ENCODE measurements around the gene SH2D3A. TPM values are rescaled to one million over a fixed set of nuclear protein-coding genes. Genes with fewer than 3 reads are reported as not detected.
A peak's percentile ranks its signal among the peaks of the same experiment; 100 is the strongest.
"Not testable (repeated sequence)": the region's sequence is repeated elsewhere in the genome, so short reads cannot be mapped to it uniquely, and the experiment has no call there.

The SH2D3A gene
- total and polyA plus RNA-seq, 7 donors = 0.66 to 42.7 (median 26.9) TPM; not detected in 3

DNA sequence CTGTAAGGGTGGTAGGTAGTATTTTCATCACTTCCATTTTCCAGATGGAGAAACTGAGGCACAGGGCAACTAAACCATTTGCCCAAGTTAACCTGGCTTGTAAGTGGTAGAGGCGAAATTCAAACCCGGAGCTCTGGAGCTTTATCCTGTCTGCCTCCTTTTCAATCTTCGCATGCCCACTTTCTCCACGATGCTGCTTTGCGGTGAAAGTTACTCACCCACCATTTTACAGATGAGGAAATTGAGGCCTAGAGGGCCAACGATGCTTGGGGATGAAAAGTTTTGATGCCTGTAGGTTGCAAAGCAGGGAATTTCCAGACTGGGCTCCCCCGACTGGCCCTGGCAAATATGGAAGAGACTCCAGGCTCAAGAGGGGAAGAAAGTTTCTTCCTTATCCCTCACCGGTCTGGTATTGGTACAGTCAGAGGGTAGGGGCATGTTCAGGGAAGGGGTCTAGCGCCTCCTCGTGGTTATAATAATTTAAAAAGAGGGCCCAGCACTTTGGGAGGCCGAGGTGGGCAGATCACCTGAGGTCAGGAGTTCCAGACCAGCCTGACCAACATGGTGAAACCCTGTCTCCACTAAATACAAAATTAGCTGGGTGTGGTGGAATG, 1.9 kb upstream of the SH2D3A start:
- Histone ChIP-seq H3K36me3 (no peaks in the 10 kb centered on the region), H3K4me3 (no peak overlapping the region), H3K27ac (no peak overlapping the region), H3K4me1 (peaks cover 0 to 11% (median 10%) of the 10 kb centered on the region in 4 donors), H3K9me3 (no peaks in the 10 kb centered on the region), H3K27me3 (peaks cover 20 to 57% (median 47%) of the 10 kb centered on the region in 3 donors)
- TF ChIP-seq CTCF (IDR thresholded peaks at IDR 0.05) (peak in 1 of 4 experiments; percentile 25), POLR2A (IDR thresholded peaks at IDR 0.05) (no peak)
- intact Hi-C loops (cut with DNase I) = no loop called here
- WGBS, 2 donors = 57 to 69% methylated on average over 11 of the region's 11 CpGs
- no peak for DNase-seq

GRCh38 chr19:6768236-6768785, 1.1 kb upstream of the SH2D3A start:
- no peak overlapping the region for H3K4me3 ChIP-seq
- TF ChIP-seq EP300 (IDR thresholded peaks at IDR 0.05) (no peak), CTCF (IDR thresholded peaks at IDR 0.05) (no peak), POLR2AphosphoS5 (IDR thresholded peaks at IDR 0.05) (no peak), POLR2A (IDR thresholded peaks at IDR 0.05) (no peak)
- no peaks in the 10 kb centered on the region for H3K9me3 ChIP-seq
- H3K27me3 ChIP-seq = peaks cover 20 to 59% (median 47%) of the 10 kb centered on the region in 3 donors
- intact Hi-C loops (cut with DNase I) = no loop called here
- H3K27ac ChIP-seq = peak overlapping the region in 1 of 4 donors; percentile 20
- no peaks in the 10 kb centered on the region for H3K36me3 ChIP-seq
- no peak for DNase-seq
- H3K4me1 ChIP-seq = peaks cover 0 to 11% (median 10%) of the 10 kb centered on the region in 4 donors
- WGBS, 2 donors = 45 to 47% methylated on average over 8 of the region's 8 CpGs

DNA sequence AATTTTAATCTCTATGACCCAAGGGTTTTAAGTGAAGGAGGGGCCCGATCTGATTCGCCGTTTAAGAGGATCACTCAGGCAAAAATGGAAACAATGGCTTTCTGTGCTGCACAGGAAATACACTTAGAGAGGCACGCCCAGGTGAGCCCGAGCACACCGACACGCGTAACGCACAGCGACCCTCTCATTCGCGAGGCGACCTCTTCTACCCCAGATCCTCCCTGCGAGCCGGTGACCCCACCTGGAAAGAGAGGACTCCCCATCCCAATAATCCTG, 216 bp downstream of the SH2D3A start:
- no peaks in the 10 kb centered on the region for H3K36me3 ChIP-seq
- H3K4me1 ChIP-seq = peaks cover 0 to 11% (median 10%) of the 10 kb centered on the region in 4 donors
- H3K27ac ChIP-seq = no peak overlapping the region
- 1% methylated on average over 15 of the region's 15 CpGs for WGBS, 2 donors
- intact Hi-C loops (cut with DNase I) = no loop called here
- H3K9me3 ChIP-seq = no peaks in the 10 kb centered on the region
- DNase-seq = no peak
- TF ChIP-seq POLR2A (IDR thresholded peaks at IDR 0.05) = no peak
- TF ChIP-seq EP300 (IDR thresholded peaks at IDR 0.05) = no peak
- peaks cover 20 to 50% (median 41%) of the 10 kb centered on the region in 3 donors for H3K27me3 ChIP-seq
- H3K4me3 ChIP-seq = peak overlapping the region in 3 of 4 donors; percentile 9 to 28 (median 26)

- H3K9me3 ChIP-seq = no peaks in the 10 kb centered on the region
- no peak for DNase-seq
- peak overlapping the region in 1 of 4 donors; percentile 26 for H3K4me3 ChIP-seq
- peaks cover 0 to 11% (median 10%) of the 10 kb centered on the region in 4 donors for H3K4me1 ChIP-seq
- no peaks in the 10 kb centered on the region for H3K36me3 ChIP-seq
- intact Hi-C loops (cut with DNase I) = no loop called here
- TF ChIP-seq POLR2A (IDR thresholded peaks at IDR 0.05) = no peak
- 7 to 39% methylated on average over 16 of the region's 16 CpGs for WGBS, 2 donors
- peak overlapping the region in 2 of 4 donors; percentile 1 to 24 for H3K27ac ChIP-seq
- H3K27me3 ChIP-seq = peaks cover 20 to 46% (median 41%) of the 10 kb centered on the region in 3 donors
Observed at GRCh38 chr19:6766357-6767080, 716 bp downstream of the SH2D3A start.

DNA sequence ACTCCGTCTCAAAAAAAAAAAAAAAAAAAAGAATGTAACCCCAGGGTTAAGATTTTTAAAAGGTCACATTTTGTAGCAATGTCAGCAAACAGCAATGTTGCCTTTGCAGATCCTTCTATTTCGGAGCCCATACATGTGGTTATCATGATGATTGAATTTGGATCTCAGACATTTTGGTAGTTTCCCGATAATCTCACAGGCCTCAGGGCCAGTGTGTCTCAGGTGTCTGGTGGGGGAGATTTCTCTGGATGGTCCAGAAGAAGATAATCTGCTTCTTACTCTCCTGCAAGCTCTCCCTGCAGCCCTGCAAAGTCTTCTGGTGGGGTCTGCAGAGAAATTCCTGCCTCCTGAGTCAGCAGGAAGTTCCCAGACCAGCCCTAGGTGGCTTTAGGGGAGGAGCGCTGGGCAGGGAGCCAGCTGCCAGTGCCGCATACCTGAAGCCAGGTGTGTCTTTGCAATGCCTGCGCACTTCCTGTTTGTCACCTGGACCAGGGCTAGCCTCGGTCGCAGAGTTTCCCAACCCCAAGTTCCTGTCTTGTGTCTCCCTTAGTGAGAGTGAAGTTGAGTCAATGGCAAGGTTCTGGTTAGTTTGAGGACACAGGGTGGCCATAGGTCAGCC, 1.4 kb downstream of the SH2D3A start:
- H3K27ac ChIP-seq = peak overlapping the region in 2 of 4 donors; percentile 1 to 24
- no peaks in the 10 kb centered on the region for H3K9me3 ChIP-seq
- peak in 1 of 2 donors; percentile 57 for TF ChIP-seq POLR2A (IDR thresholded peaks at IDR 0.05)
- TF ChIP-seq CTCF (IDR thresholded peaks at IDR 0.05) = no peak
- peak in 1 of 4 donors; percentile 18 for TF ChIP-seq POLR2AphosphoS5 (IDR thresholded peaks at IDR 0.05)
- TF ChIP-seq EP300 (IDR thresholded peaks at IDR 0.05) = no peak
- H3K36me3 ChIP-seq = no peaks in the 10 kb centered on the region
- DNase-seq = no peak
- intact Hi-C loops (cut with DNase I) = no loop called here
- 17 to 38% methylated on average over 8 of the region's 8 CpGs for WGBS, 2 donors
- peaks cover 20 to 46% (median 41%) of the 10 kb centered on the region in 3 donors for H3K27me3 ChIP-seq
- H3K4me1 ChIP-seq = peaks cover 0 to 11% (median 10%) of the 10 kb centered on the region in 4 donors
- no peak overlapping the region for H3K4me3 ChIP-seq

- H3K9me3 ChIP-seq; H3K36me3 ChIP-seq; DNase-seq; H3K4me3 ChIP-seq; H3K4me1 ChIP-seq; intact Hi-C loops (cut with DNase I); H3K27ac ChIP-seq: not testable (repeated sequence)
- H3K27me3 ChIP-seq = peaks cover 15 to 35% (median 23%) of the 10 kb centered on the region in 3 donors
- WGBS, 2 donors = 81 to 91% methylated on average over 8 of the region's 8 CpGs
Observed at GRCh38 chr19:6762253-6762797, 4.9 kb downstream of the SH2D3A start.
